Kidney (tissue), 14 donors: Measurements from ENCODE around the gene ANKRD13B. TPM values are rescaled to one million over a fixed set of nuclear protein-coding genes. Genes with fewer than 3 reads are reported as not detected.

Source experiments
- DNase-seq, 5 donors: peaks; one replicate each; pipeline ENCODE4 v3.0.0-alpha.2; 2013 to 2020
- FAIRE-seq: peaks from 2 replicates; lab custom pipeline; 2012; peaks lifted over from hg19 to GRCh38; lab: Jason Lieb, UNC
- H3K27ac ChIP-seq, 2 donors: one replicate each; pipeline ENCODE4 v1.7.0; 2013; ENCODE audit warnings: low read depth in 2 of 2, low read length in 2 of 2, inconsistent platforms in 1 of 2
- H3K27me3 ChIP-seq: one replicate; pipeline ENCODE4 v1.7.1; 2013; ENCODE audit warnings: low read length, inconsistent platforms; ENCODE audit not compliant: control insufficient read depth, insufficient read depth
- H3K36me3 ChIP-seq, 3 donors: one replicate each; pipeline versions ENCODE4 v1.7.0 to v1.7.1; 2013; ENCODE audit warnings: low read length in 3 of 3, control low read depth in 1 of 3, inconsistent platforms in 1 of 3; ENCODE audit not compliant: insufficient read depth in 3 of 3, control insufficient read depth in 2 of 3
- H3K4me1 ChIP-seq, 3 donors: one replicate each; pipeline versions ENCODE4 v1.7.0 to v1.7.1; 2013; ENCODE audit warnings: low read length in 3 of 3, inconsistent platforms in 1 of 3, low read depth in 1 of 3; ENCODE audit not compliant: control insufficient read depth in 2 of 3, insufficient read depth in 2 of 3
- H3K4me3 ChIP-seq, 3 donors: one replicate each; pipeline versions ENCODE4 v1.7.0 to v1.8.1; 2013; ENCODE audit warnings: low read length in 3 of 3, control low read depth in 1 of 3, inconsistent platforms in 1 of 3
- H3K9ac ChIP-seq, 3 donors: one replicate each; pipeline versions ENCODE4 v1.7.0 to v1.7.1; 2013; ENCODE audit warnings: low read length in 3 of 3, control low read depth in 1 of 3, inconsistent platforms in 1 of 3
- H3K9me3 ChIP-seq, 3 donors: one replicate each; pipeline versions ENCODE4 v1.7.0 to v1.7.1; 2013; ENCODE audit warnings: low read length in 3 of 3, control low read depth in 1 of 3, inconsistent platforms in 1 of 3; ENCODE audit not compliant: control insufficient read depth in 2 of 3, insufficient read depth in 1 of 3
- CTCF ChIP-seq: IDR thresholded peaks from 3 replicates; pipeline ENCODE4 v1.5.1; 2012; ENCODE audit warnings: mild to moderate bottlenecking, moderate library complexity, borderline replicate concordance; ENCODE audit not compliant: insufficient read depth; ENCODE audit errors: extremely low read depth
- intact Hi-C: fragments of 100-400 bp; cut with DNase I; formaldehyde crosslinking; loops from one replicate; pipeline ENCODE4 v1.11.1; 2022
- polyA plus RNA-seq: library from polyadenylated mRNA; stranded (reverse); fragments of 350-450 nt; fragmentation: Illumina TruSeq; extraction: RNeasy Lipid Tissue Mini Kit (QIAGEN cat#74804); gene quantifications from one replicate; pipeline ENCODE4 v1.2.3, GENCODE V29; 2014; ENCODE audit warnings: low read depth, low replicate concordance; ENCODE audit not compliant: insufficient read depth
- total RNA-seq: library from RNA; stranded (reverse); fragmentation: NEBNext Ultra II Directional; extraction: Animal tissue kit (Norgen Biotek cat#: 25700); gene quantifications from one replicate; pipeline ENCODE4 v1.2.1, GENCODE V29; 2021
- donor health status: control.
- donor health status: control.
- donor health status: control.
- donor health status: control.
- donor health status: control.
- donor health status: DM: yes; HTN: yes; CAD: no.
- donor health status: Normal renal cell carcinoma (clear cell type).

ANKRD13B gene
- total and polyA plus RNA-seq, 2 donors from 2014 or later: 2.8 to 3.3 TPM

- peak in 1 of 5 donors; percentile 71 for DNase-seq
- H3K4me3 ChIP-seq: no peak overlapping the region
- H3K36me3 ChIP-seq: peaks cover 0 to 19% (median 12%) of the 10 kb centered on the region in 3 donors
- H3K4me1 ChIP-seq: peaks cover 0 to 3% (median 2%) of the 10 kb centered on the region in 3 donors
- FAIRE-seq: no peak
- H3K27me3 ChIP-seq: no peaks in the 10 kb centered on the region
- no peaks in the 10 kb centered on the region for H3K9me3 ChIP-seq
- H3K9ac ChIP-seq: no peak overlapping the region
- no peak for TF ChIP-seq CTCF
- no peak overlapping the region for H3K27ac ChIP-seq
- intact Hi-C loops: no loop called here
These were observed 16.5 kb upstream of the ANKRD13B start for GRCh38 chr17:29576214-29577000.

DNA sequence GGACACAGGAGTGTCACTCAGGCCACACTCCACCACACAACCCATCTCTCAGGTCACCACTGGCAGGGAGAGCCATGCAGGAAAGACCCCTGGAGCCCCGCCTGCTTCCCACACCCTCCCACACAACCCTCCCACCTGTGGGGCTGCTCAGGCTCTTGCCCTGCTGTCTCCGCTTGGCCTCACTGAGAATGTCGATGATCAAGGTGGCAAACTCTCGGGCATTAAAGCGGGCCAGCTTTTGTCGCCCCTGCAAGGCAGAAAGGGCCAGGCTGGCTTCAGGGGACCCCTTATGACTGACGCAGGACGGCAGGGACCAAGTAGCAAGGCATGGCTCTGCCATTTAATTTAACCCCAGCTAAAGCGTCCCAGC is 15.9 kb upstream of the ANKRD13B start:
- Histone ChIP-seq H3K4me1 (peaks cover 0 to 3% (median 2%) of the 10 kb centered on the region in 3 donors), H3K36me3 (peaks cover 0 to 19% (median 13%) of the 10 kb centered on the region in 3 donors)
- no peak for TF ChIP-seq CTCF

GRCh38 chr17:29577385-29578211 is 15.3 kb upstream of the ANKRD13B start:
- Histone ChIP-seq H3K4me1 (peaks cover 0 to 3% (median 2%) of the 10 kb centered on the region in 3 donors), H3K9ac (no peak overlapping the region), H3K27ac (no peak overlapping the region), H3K9me3 (no peaks in the 10 kb centered on the region), H3K36me3 (peaks cover 0 to 19% (median 18%) of the 10 kb centered on the region in 3 donors), H3K4me3 (no peak overlapping the region), H3K27me3 (no peaks in the 10 kb centered on the region)
- intact Hi-C loops: no loop called here
- TF ChIP-seq CTCF: no peak
- FAIRE-seq: no peak
- peak in 2 of 5 donors; percentile 57 to 58 for DNase-seq

More for the DNA sequence above, 15.9 kb upstream of the ANKRD13B start:
- no peaks in the 10 kb centered on the region for H3K9me3 ChIP-seq
- H3K27ac ChIP-seq: no peak overlapping the region
- no peak overlapping the region for H3K9ac ChIP-seq
- DNase-seq (peak in 3 of 5 donors; percentile 36 to 63 (median 38)), FAIRE-seq (no peak)
- no peaks in the 10 kb centered on the region for H3K27me3 ChIP-seq
- H3K4me3 ChIP-seq: no peak overlapping the region
- intact Hi-C loops: no loop called here
